CD14-positive monocyte (primary cell): ENCODE measurements around the gene SDR39U1. TPM values are rescaled to one million over a fixed set of nuclear protein-coding genes. Genes with fewer than 3 reads are reported as not detected.

ENCODE experiments used
- DNase-seq, 3 donors: peaks; one replicate each; pipeline ENCODE4 v3.0.0-alpha.2; 2011 to 2022
- H2AFZ ChIP-seq: 2 replicates; pipeline ENCODE4 v1.6.0; 2012; ENCODE audit warnings: mild to moderate bottlenecking, low read depth, low read length, inconsistent platforms; ENCODE audit not compliant: insufficient read depth, poor library complexity, severe bottlenecking
- H3K27ac ChIP-seq, 2 donors: 1 replicate in 1 of 2; 2 replicates in 1 of 2; pipeline ENCODE4 v1.5.1; 2012 to 2013; ENCODE audit warnings: low read length in 2 of 2, control low read depth in 1 of 2, inconsistent platforms in 1 of 2, low read depth in 1 of 2, mild to moderate bottlenecking in 1 of 2
- H3K27me3 ChIP-seq, 2 donors: one replicate each; pipeline versions ENCODE4 v1.6.0 to v1.6.1; 2011 to 2013; ENCODE audit warnings: low read length in 2 of 2; ENCODE audit not compliant: control insufficient read depth in 2 of 2, insufficient read depth in 2 of 2
- H3K36me3 ChIP-seq, 2 donors: replicated peaks in 1 of 2; 1 replicate in 1 of 2; 2 replicates in 1 of 2; pipeline versions ENCODE4 v1.5.1 to v1.6.1; 2012 to 2013; ENCODE audit warnings: low read length in 2 of 2, control low read depth in 1 of 2, inconsistent platforms in 1 of 2, mild to moderate bottlenecking in 1 of 2; ENCODE audit not compliant: insufficient read depth in 2 of 2, control insufficient read depth in 1 of 2
- H3K4me1 ChIP-seq, 2 donors: 1 replicate in 1 of 2; 2 replicates in 1 of 2; pipeline versions ENCODE4 v1.5.1 to v1.6.1; 2012 to 2013; ENCODE audit warnings: low read length in 2 of 2, control low read depth in 1 of 2, inconsistent platforms in 1 of 2, mild to moderate bottlenecking in 1 of 2, moderate library complexity in 1 of 2; ENCODE audit not compliant: insufficient read depth in 2 of 2, control insufficient read depth in 1 of 2
- H3K4me2 ChIP-seq: replicated peaks from 2 replicates; pipeline ENCODE3; 2012; ENCODE audit warnings: low read length, moderate library complexity, mild to moderate bottlenecking; ENCODE audit not compliant: poor library complexity, severe bottlenecking; ENCODE audit errors: extremely low read depth
- H3K4me3 ChIP-seq, 3 experiments: fragments of 200-600 bp in 1 of 3; sonication (generic) in 1 of 3; replicated peaks in 1 of 3; 1 replicate in 2 of 3; 2 replicates in 1 of 3; pipeline ENCODE4 v1.5.1; 2011 to 2013; ENCODE audit warnings: low read length in 3 of 3, mild to moderate bottlenecking in 3 of 3, control low read depth in 2 of 3, low read depth in 2 of 3, inconsistent platforms in 1 of 3, moderate library complexity in 1 of 3
- H3K79me2 ChIP-seq: 2 replicates; pipeline ENCODE4 v1.6.0; 2012; ENCODE audit warnings: mild to moderate bottlenecking, control low read depth, inconsistent platforms, low read length, moderate library complexity; ENCODE audit not compliant: insufficient read depth
- H3K9ac ChIP-seq: 2 replicates; pipeline ENCODE4 v1.6.0; 2017; ENCODE audit warnings: low read length, mild to moderate bottlenecking; ENCODE audit not compliant: insufficient read depth, poor library complexity, severe bottlenecking
- H3K9me3 ChIP-seq, 2 donors: replicated peaks in 1 of 2; 1 replicate in 1 of 2; 2 replicates in 1 of 2; pipeline versions ENCODE4 v1.5.1 to v1.6.1; 2012 to 2013; ENCODE audit warnings: low read length in 2 of 2, control low read depth in 1 of 2; ENCODE audit not compliant: control insufficient read depth in 1 of 2, insufficient read depth in 1 of 2
- H4K20me1 ChIP-seq: 2 replicates; pipeline ENCODE4 v1.6.0; 2012; ENCODE audit warnings: mild to moderate bottlenecking, low read length, control low read depth, moderate library complexity; ENCODE audit not compliant: insufficient read depth
- H3K27ac Mint-ChIP-seq, 7 donors: one replicate each; pipeline ENCODE4 v1.8.0; 2020; ENCODE audit warnings: mild to moderate bottlenecking in 7 of 7, mixed read lengths in 7 of 7, moderate library complexity in 6 of 7, inconsistent platforms in 2 of 7
- H3K27me3 Mint-ChIP-seq, 3 donors: one replicate each; pipeline ENCODE4 v1.8.0; 2021 to 2022; ENCODE audit warnings: low read depth in 3 of 3, mild to moderate bottlenecking in 3 of 3, mixed read lengths in 3 of 3, moderate library complexity in 3 of 3, inconsistent platforms in 1 of 3
- H3K36me3 Mint-ChIP-seq, 2 donors: one replicate each; pipeline ENCODE4 v1.8.0; 2020; ENCODE audit warnings: mixed read lengths in 2 of 2, inconsistent platforms in 1 of 2, mild to moderate bottlenecking in 1 of 2
- H3K4me1 Mint-ChIP-seq: one replicate; pipeline ENCODE4 v1.8.0; 2020; ENCODE audit warnings: mild to moderate bottlenecking, mixed read lengths
- H3K4me3 Mint-ChIP-seq, 2 donors: one replicate each; pipeline ENCODE4 v1.8.0; 2020; ENCODE audit warnings: mild to moderate bottlenecking in 2 of 2, mixed read lengths in 2 of 2, moderate library complexity in 1 of 2
- H3K9me3 Mint-ChIP-seq, 7 donors: one replicate each; pipeline ENCODE4 v1.8.0; 2020 to 2022; ENCODE audit warnings: mixed read lengths in 7 of 7, mild to moderate bottlenecking in 6 of 7, moderate library complexity in 6 of 7, inconsistent platforms in 2 of 7
- WGBS: methylation state at CpG from one replicate; pipeline ENCODE4 v1.1.5; 2013; ENCODE audit warnings: missing lambda C conversion rate; ENCODE audit not compliant: insufficient coverage; 5-methylcytosine and 5-hydroxymethylcytosine counted together
- intact Hi-C, 2 donors: fragments of 100-400 bp; cut with micrococcal nuclease; formaldehyde crosslinking; loops; one replicate each; pipeline versions ENCODE4 v1.15.0 to v1.15.1; 2023
- polyA plus RNA-seq, 3 donors: library from polyadenylated mRNA; depleted of rRNA in 1 of 3; unstranded in 2 of 3; stranded (reverse) in 1 of 3; fragments of 300-500 nt in 2 of 3; fragments of >200 nt in 1 of 3; fragmentation: Illumina TruSeq in 2 of 3; gene quantifications; 1 replicate in 2 of 3; 2 replicates in 1 of 3; pipeline ENCODE4 v1.2.3, GENCODE V29; 2012 to 2021
- TF ChIP-seq, protein P1 (sequence below): fragments of 200-600 bp; IDR thresholded peaks from one replicate; pipeline ENCODE4 v1.8.0; 2022; ENCODE audit warnings: antibody characterized with exemption, mild to moderate bottlenecking

SDR39U1 gene
- polyA plus RNA-seq, 3 donors = 37.3 to 110 (median 39.2) TPM

DNA sequence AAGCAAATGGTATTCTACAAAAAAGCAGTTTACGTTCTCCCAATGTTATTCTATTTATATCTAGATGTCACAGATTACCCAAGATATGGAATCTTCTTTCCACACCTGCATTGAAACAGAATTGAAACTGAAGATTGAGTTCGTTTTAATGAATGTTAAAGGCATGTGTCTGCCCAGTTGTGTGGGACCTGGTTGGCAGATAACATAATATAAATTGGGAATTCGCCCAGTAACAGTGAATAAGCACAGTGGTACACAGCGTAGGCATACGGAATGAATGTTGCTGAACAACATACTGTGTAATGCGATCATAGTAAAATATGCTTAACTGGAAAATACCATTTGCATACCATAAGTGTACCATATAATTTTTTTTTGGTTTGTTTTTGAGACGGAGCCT is 8.5 kb downstream of the SDR39U1 start:
- peaks cover 54 to 59% of the 10 kb centered on the region in 2 donors for H3K4me1 ChIP-seq
- Mint-ChIP-seq H3K4me1 (peaks cover 56% of the 10 kb centered on the region), H3K9me3 (no peaks in the 10 kb centered on the region), H3K36me3 (peaks cover 61 to 75% of the 10 kb centered on the region in 2 donors), H3K27me3 (peaks cover 0 to 2% (median 0%) of the 10 kb centered on the region in 3 donors), H3K4me3 (no peak overlapping the region), H3K27ac (peak overlapping the region in 1 of 7 donors; percentile 20)
- no peaks in the 10 kb centered on the region for H3K27me3 ChIP-seq
- H2AFZ ChIP-seq = no peak overlapping the region
- H3K9me3 ChIP-seq = no peaks in the 10 kb centered on the region
- no peak for DNase-seq
- H3K4me2 ChIP-seq = no peak overlapping the region
- no peak overlapping the region for H3K27ac ChIP-seq
- peaks cover 68% of the 10 kb centered on the region for H4K20me1 ChIP-seq
- no peak overlapping the region for H3K4me3 ChIP-seq
- TF ChIP-seq, protein P1, sequence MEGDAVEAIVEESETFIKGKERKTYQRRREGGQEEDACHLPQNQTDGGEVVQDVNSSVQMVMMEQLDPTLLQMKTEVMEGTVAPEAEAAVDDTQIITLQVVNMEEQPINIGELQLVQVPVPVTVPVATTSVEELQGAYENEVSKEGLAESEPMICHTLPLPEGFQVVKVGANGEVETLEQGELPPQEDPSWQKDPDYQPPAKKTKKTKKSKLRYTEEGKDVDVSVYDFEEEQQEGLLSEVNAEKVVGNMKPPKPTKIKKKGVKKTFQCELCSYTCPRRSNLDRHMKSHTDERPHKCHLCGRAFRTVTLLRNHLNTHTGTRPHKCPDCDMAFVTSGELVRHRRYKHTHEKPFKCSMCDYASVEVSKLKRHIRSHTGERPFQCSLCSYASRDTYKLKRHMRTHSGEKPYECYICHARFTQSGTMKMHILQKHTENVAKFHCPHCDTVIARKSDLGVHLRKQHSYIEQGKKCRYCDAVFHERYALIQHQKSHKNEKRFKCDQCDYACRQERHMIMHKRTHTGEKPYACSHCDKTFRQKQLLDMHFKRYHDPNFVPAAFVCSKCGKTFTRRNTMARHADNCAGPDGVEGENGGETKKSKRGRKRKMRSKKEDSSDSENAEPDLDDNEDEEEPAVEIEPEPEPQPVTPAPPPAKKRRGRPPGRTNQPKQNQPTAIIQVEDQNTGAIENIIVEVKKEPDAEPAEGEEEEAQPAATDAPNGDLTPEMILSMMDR = no peak
- H3K36me3 ChIP-seq = peaks cover 57 to 67% of the 10 kb centered on the region in 2 donors
- intact Hi-C loops = loop anchor here in 1 of 2 donors (2.0 to 10.0 kb wide), 2 partner anchors 97 to 189 kb away; partner anchors contain the start of gene TINF2
- H3K79me2 ChIP-seq = peaks cover 44% of the 10 kb centered on the region
- no peak overlapping the region for H3K9ac ChIP-seq
- WGBS = 78% methylated on average over 4 of the region's 7 CpGs

DNA sequence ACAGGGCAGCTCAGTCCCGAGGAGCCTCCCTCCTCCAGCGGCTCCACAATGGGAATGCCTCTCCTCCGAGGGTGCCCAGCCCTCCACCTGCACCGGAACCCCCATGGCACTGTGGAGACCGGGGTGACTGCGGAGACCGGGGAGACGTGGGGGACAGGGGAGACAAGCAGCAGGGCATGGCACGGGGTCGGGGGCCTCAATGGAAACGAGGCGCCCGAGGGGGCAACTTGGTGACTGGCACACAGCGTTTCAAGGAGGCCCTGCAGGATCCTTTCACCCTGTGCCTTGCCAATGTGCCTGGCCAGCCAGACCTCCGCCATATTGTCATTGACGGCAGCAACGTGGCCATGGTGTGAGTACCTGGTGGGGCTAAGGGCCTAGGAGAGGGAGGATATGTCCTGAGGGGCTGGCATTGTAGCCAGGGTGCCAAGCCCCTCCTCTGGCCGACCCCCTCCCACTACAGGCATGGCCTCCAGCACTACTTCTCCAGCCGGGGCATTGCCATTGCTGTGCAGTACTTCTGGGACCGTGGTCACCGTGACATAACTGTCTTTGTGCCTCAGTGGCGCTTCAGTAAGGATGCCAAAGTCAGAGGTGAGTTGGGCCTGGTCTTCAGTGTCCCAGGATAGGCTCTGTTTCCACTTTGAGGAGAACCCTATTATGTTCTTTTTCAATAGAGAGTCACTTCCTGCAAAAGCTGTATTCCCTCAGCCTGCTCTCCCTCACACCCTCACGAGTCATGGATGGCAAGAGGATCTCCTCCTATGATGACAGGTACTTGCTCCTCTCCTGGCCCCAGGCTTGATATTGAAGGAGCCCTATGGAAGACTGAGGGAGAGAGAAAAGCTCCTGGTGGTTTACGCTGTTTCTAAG is 10.1 kb downstream of the SDR39U1 start:
- no peak for DNase-seq
- Histone ChIP-seq H3K36me3 (peaks cover 44 to 52% of the 10 kb centered on the region in 2 donors), H3K79me2 (peaks cover 39% of the 10 kb centered on the region), H3K4me1 (peaks cover 40 to 48% of the 10 kb centered on the region in 2 donors), H3K9ac (no peak overlapping the region), H4K20me1 (peaks cover 54% of the 10 kb centered on the region), H3K4me2 (peak overlapping the region; percentile 91), H3K27ac (peak overlapping the region in 1 of 2 donors; percentile 100), H2AFZ (no peak overlapping the region), H3K4me3 (no peak overlapping the region), H3K9me3 (no peaks in the 10 kb centered on the region), H3K27me3 (no peaks in the 10 kb centered on the region)
- Mint-ChIP-seq H3K4me3 (no peak overlapping the region), H3K4me1 (peaks cover 44% of the 10 kb centered on the region), H3K27me3 (peaks cover 2 to 8% (median 3%) of the 10 kb centered on the region in 3 donors), H3K9me3 (no peaks in the 10 kb centered on the region), H3K27ac (peak overlapping the region in 3 of 7 donors; percentile 48 to 96 (median 60)), H3K36me3 (peaks cover 49 to 60% of the 10 kb centered on the region in 2 donors)
- TF ChIP-seq, protein P1 = peak; percentile 9
- WGBS = 97% methylated on average over 10 of the region's 24 CpGs
- intact Hi-C loops = loop anchor here in 1 of 2 donors (10.0 kb wide), 1 partner anchor 188 kb away; the partner anchor contains the start of gene TINF2
